B cell (primary cell): ENCODE data around the gene CDK6. TPM values are rescaled to one million over a fixed set of nuclear protein-coding genes. Genes with fewer than 3 reads are reported as not detected.

ENCODE experiments used
- ATAC-seq: fragments of 200-7000 bp; cut with Tn5 transposase; one replicate; pipeline ENCODE4 v1.10.0; 2021; ENCODE audit warnings: low read depth, mild to moderate bottlenecking, moderate number of reproducible peaks, moderate library complexity
- CTCF ChIA-PET: fragments of 350-600 bp; sonication (Branson Sonifier 250); formaldehyde crosslinking; loops from one replicate; lab custom pipeline; 2021; ENCODE audit warnings: antibody characterized with exemption, inconsistent platforms; lab: Charles Lee
- POLR2A ChIA-PET: fragments of 350-600 bp; sonication (Branson Sonifier 250); formaldehyde crosslinking; loops from one replicate; lab custom pipeline; 2021; ENCODE audit warnings: antibody characterized with exemption; lab: Charles Lee
- DNase-seq: peaks from one replicate; pipeline ENCODE4 v3.0.0; 2013
- H2AFZ ChIP-seq: 2 replicates; pipeline ENCODE4 v1.6.1; 2012; ENCODE audit warnings: mild to moderate bottlenecking, low read depth, low read length; ENCODE audit not compliant: insufficient read depth, poor library complexity, severe bottlenecking
- H3K27ac ChIP-seq, 2 donors: 1 replicate in 1 of 2; 2 replicates in 1 of 2; pipeline ENCODE4 v1.5.1; 2012 to 2013; ENCODE audit warnings: low read length in 2 of 2, mild to moderate bottlenecking in 2 of 2, moderate library complexity in 1 of 2
- H3K27me3 ChIP-seq, 4 experiments: fragments of 200-600 bp in 1 of 4; sonication (generic) in 1 of 4; replicated peaks in 1 of 4; 1 replicate in 2 of 4; 2 replicates in 2 of 4; pipeline versions ENCODE4 v1.6.1 to v1.7.0; 2013 to 2016; ENCODE audit warnings: low read length in 3 of 4, mild to moderate bottlenecking in 2 of 4, mixed read lengths in 1 of 4, moderate library complexity in 1 of 4; ENCODE audit not compliant: insufficient read depth in 4 of 4, control insufficient read depth in 3 of 4; ENCODE audit errors: control extremely low read depth in 1 of 4
- H3K36me3 ChIP-seq, 2 experiments: replicated peaks in 1 of 2; 1 replicate in 1 of 2; 2 replicates in 1 of 2; pipeline versions ENCODE4 v1.6.1 to v1.7.1; 2013; ENCODE audit warnings: low read length in 1 of 2; ENCODE audit not compliant: insufficient read depth in 2 of 2, control insufficient read depth in 1 of 2; ENCODE audit errors: control extremely low read depth in 1 of 2, extremely low read depth in 1 of 2
- H3K4me1 ChIP-seq, 2 donors: fragments of 200-600 bp in 1 of 2; sonication (generic) in 1 of 2; 1 replicate in 1 of 2; 2 replicates in 1 of 2; pipeline versions ENCODE4 v1.5.1 to v1.6.1; 2013 to 2017; ENCODE audit warnings: low read length in 2 of 2; ENCODE audit not compliant: control insufficient read depth in 2 of 2, insufficient read depth in 2 of 2
- H3K4me2 ChIP-seq: replicated peaks from 2 replicates; pipeline ENCODE3; 2012; ENCODE audit warnings: mild to moderate bottlenecking, low read depth, low read length; ENCODE audit not compliant: poor library complexity, severe bottlenecking
- H3K4me3 ChIP-seq, 5 experiments: fragments of 200-600 bp in 1 of 5; sonication (generic) in 1 of 5; 1 replicate in 3 of 5; 2 replicates in 2 of 5; pipeline versions ENCODE4 v1.5.1 to v1.7.0; 2011 to 2016; ENCODE audit warnings: low read length in 4 of 5, mild to moderate bottlenecking in 4 of 5, low read depth in 2 of 5, control low read depth in 1 of 5, moderate library complexity in 1 of 5; ENCODE audit not compliant: insufficient read depth in 1 of 5; ENCODE audit errors: control extremely low read depth in 1 of 5, extremely low read depth in 1 of 5
- H3K79me2 ChIP-seq: fragments of 200-600 bp; sonication (generic); one replicate; pipeline ENCODE4 v1.6.0; 2016; ENCODE audit warnings: low read length; ENCODE audit not compliant: control insufficient read depth, insufficient read depth
- H3K9ac ChIP-seq: fragments of 200-600 bp; sonication (generic); 2 replicates; pipeline ENCODE4 v1.6.1; 2017; ENCODE audit warnings: mild to moderate bottlenecking, low read length, moderate library complexity
- H3K9me3 ChIP-seq, 3 donors: one replicate each; pipeline versions ENCODE4 v1.6.1 to v1.7.1; 2013; ENCODE audit warnings: low read length in 2 of 3; ENCODE audit not compliant: control insufficient read depth in 2 of 3, insufficient read depth in 1 of 3; ENCODE audit errors: control extremely low read depth in 1 of 3
- H4K20me1 ChIP-seq: 2 replicates; pipeline ENCODE4 v1.6.0; 2012; ENCODE audit warnings: mild to moderate bottlenecking, low read length; ENCODE audit not compliant: insufficient read depth, control insufficient read depth, poor library complexity, severe bottlenecking
- H3K27ac Mint-ChIP-seq: one replicate; pipeline ENCODE4 v1.8.0; 2021; ENCODE audit warnings: mixed read lengths
- H3K27me3 Mint-ChIP-seq: one replicate; pipeline ENCODE4 v1.8.0; 2021; ENCODE audit warnings: mixed read lengths
- H3K4me1 Mint-ChIP-seq: one replicate; pipeline ENCODE4 v1.8.0; 2021; ENCODE audit warnings: mixed read lengths
- H3K4me3 Mint-ChIP-seq: one replicate; pipeline ENCODE4 v1.8.0; 2021; ENCODE audit warnings: mixed read lengths
- H3K9me3 Mint-ChIP-seq: one replicate; pipeline ENCODE4 v1.8.0; 2022; ENCODE audit warnings: mixed read lengths; ENCODE audit not compliant: insufficient read depth
- CTCF ChIP-seq: fragments of 200-600 bp; IDR thresholded peaks from one replicate; pipeline ENCODE4 v1.8.0; 2022; ENCODE audit warnings: antibody characterized with exemption, mild to moderate bottlenecking
- EZH2 ChIP-seq: IDR thresholded peaks from 2 replicates; pipeline ENCODE4 v1.6.1; 2012; ENCODE audit warnings: borderline replicate concordance, low read depth, mild to moderate bottlenecking, moderate library complexity, low read length; ENCODE audit not compliant: insufficient read depth, poor library complexity, severe bottlenecking
- WGBS: methylation state at CpG from one replicate; pipeline ENCODE4 v1.1.5; 2013; ENCODE audit warnings: missing lambda C conversion rate; ENCODE audit not compliant: insufficient coverage; 5-methylcytosine and 5-hydroxymethylcytosine counted together
- intact Hi-C: fragments of 100-400 bp; cut with micrococcal nuclease; formaldehyde crosslinking; loops from one replicate; pipeline ENCODE4 v1.10.0; 2022
- polyA plus RNA-seq: library from polyadenylated mRNA; depleted of rRNA; stranded (reverse); fragments of >200 nt; gene quantifications from 2 replicates; pipeline ENCODE4 v1.2.3, GENCODE V29; 2012
- total RNA-seq, 2 donors: library from RNA; stranded (reverse); fragments of 120-200 nt in 1 of 2; gene quantifications; 1 replicate in 1 of 2; 2 replicates in 1 of 2; pipeline versions ENCODE4 v1.2.3 to v1.2.4, GENCODE V29; 2013 to 2022

The CDK6 gene
- total and polyA plus RNA-seq, 2 donors (not counting 1 experiment from before 2014, with no cell fraction given): 3.0 to 14.6 TPM

- DNase-seq: peak; percentile 6
- ATAC-seq: no peak
- Histone ChIP-seq H3K36me3 (peaks cover 0 to 3% of the 10 kb centered on the region in 2 experiments), H3K27ac (no peak overlapping the region), H3K4me3 (no peak overlapping the region), H3K9me3 (no peaks in the 10 kb centered on the region), H3K4me2 (no peak overlapping the region), H3K4me1 (no peaks in the 10 kb centered on the region), H3K79me2 (peaks cover 19% of the 10 kb centered on the region), H2AFZ (no peak overlapping the region), H3K27me3 (no peaks in the 10 kb centered on the region), H3K9ac (no peak overlapping the region), H4K20me1 (no peaks in the 10 kb centered on the region)
- H3K4me3 Mint-ChIP-seq: no peak overlapping the region
- no peaks in the 10 kb centered on the region for H3K27me3 Mint-ChIP-seq
- peaks cover 8% of the 10 kb centered on the region for H3K4me1 Mint-ChIP-seq
- ChIA-PET CTCF (no interaction called here), POLR2A (no interaction called here)
- H3K9me3 Mint-ChIP-seq: no peaks in the 10 kb centered on the region
- no peak for TF ChIP-seq CTCF
- no peak for TF ChIP-seq EZH2
- H3K27ac Mint-ChIP-seq: no peak overlapping the region
- intact Hi-C loops: no loop called here
Observed at GRCh38 chr7:92748495-92748894, 87.9 kb downstream of the CDK6 start.

- ATAC-seq (no peak), DNase-seq (no peak)
- ChIA-PET POLR2A (no interaction called here), CTCF (no interaction called here)
- H3K9ac ChIP-seq: no peak overlapping the region
- Mint-ChIP-seq H3K4me1 (peaks cover 8% of the 10 kb centered on the region), H3K27me3 (no peaks in the 10 kb centered on the region), H3K9me3 (no peaks in the 10 kb centered on the region), H3K4me3 (no peak overlapping the region), H3K27ac (no peak overlapping the region)
- H3K36me3 ChIP-seq: peaks cover 0 to 3% of the 10 kb centered on the region in 2 experiments
- 73% methylated on average over 2 of the region's 3 CpGs for WGBS
- H3K27me3 ChIP-seq: no peaks in the 10 kb centered on the region
- H3K4me1 ChIP-seq: no peaks in the 10 kb centered on the region
- intact Hi-C loops: no loop called here
- no peak overlapping the region for H3K4me3 ChIP-seq
- no peak overlapping the region for H3K27ac ChIP-seq
- peaks cover 19% of the 10 kb centered on the region for H3K79me2 ChIP-seq
- H3K4me2 ChIP-seq: no peak overlapping the region
- no peak overlapping the region for H2AFZ ChIP-seq
- H3K9me3 ChIP-seq: no peaks in the 10 kb centered on the region
- no peaks in the 10 kb centered on the region for H4K20me1 ChIP-seq
- no peak for TF ChIP-seq EZH2
- TF ChIP-seq CTCF: no peak
Observed at GRCh38 chr7:92747041-92747835, 89.1 kb downstream of the CDK6 start.
